GM19467 (cell line): ENCODE data around the gene A3GALT2.

Experiments
- ATAC-seq: cut with Tn5 transposase; IDR thresholded peaks from one replicate; pipeline ENCODE4 v1.9.1; 2021; ENCODE audit warnings: mild to moderate bottlenecking, moderate library complexity; ENCODE audit not compliant: unreplicated experiment

The A3GALT2 gene

GRCh38 chr1:33257772-33258712, 62.9 kb downstream of the A3GALT2 start:
- no peak for ATAC-seq

DNA sequence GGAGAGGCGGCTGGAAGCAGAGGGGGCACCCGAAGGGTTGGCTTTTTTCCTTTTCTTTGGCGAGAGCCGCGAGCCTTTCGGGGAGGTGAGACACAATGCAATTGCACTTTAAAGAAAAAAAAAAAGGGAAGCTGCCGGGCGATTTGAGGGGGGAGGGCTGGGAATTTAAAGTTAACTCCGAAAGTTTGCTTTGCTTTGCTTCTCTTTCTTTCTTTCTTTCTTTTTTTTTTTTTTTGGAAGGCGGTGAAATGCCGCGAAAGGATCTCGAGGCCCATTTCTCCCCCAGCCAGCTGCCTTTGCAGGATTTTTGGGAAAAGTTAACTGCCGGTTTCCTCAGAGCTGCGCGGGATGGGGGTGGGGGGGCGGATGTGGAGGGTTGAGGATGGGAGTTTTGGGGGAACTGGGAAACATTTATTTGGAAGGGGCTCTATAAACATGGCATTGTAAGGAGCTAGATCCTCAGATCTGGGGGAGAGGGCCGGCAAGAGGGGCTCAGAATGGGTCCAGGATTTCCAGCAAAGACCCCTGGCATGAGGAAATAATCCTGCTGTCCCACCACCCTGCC, 63.6 kb downstream of the A3GALT2 start:
- no peak for ATAC-seq
